Coronary artery (tissue), 2 donors: ENCODE results near the gene PLEKHJ1.
A peak's percentile ranks its signal among the peaks of the same experiment; 100 is the strongest.
"Not testable (repeated sequence)": the region's sequence is repeated elsewhere in the genome, so short reads cannot be mapped to it uniquely, and the experiment has no call there.

Experiments used
- DNase-seq: peaks from one replicate; pipeline ENCODE4 v3.0.0-alpha.2; 2017; ENCODE audit warnings: low spot score
- H3K27ac ChIP-seq, 2 donors: fragments of 200-600 bp; sonication (generic); one replicate each; pipeline ENCODE4 v1.5.1; 2016 to 2019
- H3K4me3 ChIP-seq: fragments of 200-600 bp; sonication (generic); 2 replicates; pipeline ENCODE4 v1.5.1; 2016; ENCODE audit warnings: mild to moderate bottlenecking, moderate library complexity
- CTCF ChIP-seq: fragments of 200-600 bp; sonication (generic); IDR thresholded peaks from one replicate; pipeline ENCODE4 v1.5.1; 2019; ENCODE audit warnings: antibody characterized with exemption

Gene PLEKHJ1

GRCh38 chr19:2236314-2237050, at the start of gene PLEKHJ1, which contains the start of gene SF3A2:
PLEKHJ1 (minus strand) TSS chr19:2236329; CDS start chr19:2236248, 81 bp downstream.
SF3A2 (plus strand) TSS chr19:2236824; CDS start chr19:2243419, 6,595 bp downstream.
- DNase-seq: peak; percentile 98
- H3K4me3 ChIP-seq: peak within 1 kb of the TSS; percentile 98
- TF ChIP-seq CTCF: peak; percentile 99
- H3K27ac ChIP-seq: peak within 1 kb of the TSS; percentile 98 to 100

GRCh38 chr19:2283835-2284507, 47.8 kb upstream of the PLEKHJ1 start:
- DNase-seq: no peak
- Histone ChIP-seq H3K27ac (no peak overlapping the region), H3K4me3 (no peak overlapping the region)
- TF ChIP-seq CTCF: no peak

DNA sequence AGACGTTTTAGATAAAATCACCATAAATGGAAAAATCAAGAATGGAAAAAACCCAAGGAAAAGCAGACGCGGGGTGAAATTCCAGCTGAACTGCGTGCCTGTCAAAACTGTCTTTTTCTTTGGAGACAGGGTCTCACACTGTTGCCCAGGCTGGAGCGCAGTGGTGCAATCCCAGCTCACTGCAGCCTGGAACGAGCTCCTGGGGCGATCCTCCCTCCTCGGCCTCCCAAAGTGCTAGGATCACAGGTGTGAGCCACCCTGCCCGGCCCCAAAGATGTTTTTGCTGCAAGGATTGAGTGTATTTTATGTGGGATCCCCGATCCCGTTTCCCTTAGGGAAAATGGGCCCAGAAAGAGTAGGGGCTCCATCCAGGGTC, 46.7 kb upstream of the PLEKHJ1 start:
- no peak for DNase-seq
- H3K27ac ChIP-seq: no peak overlapping the region
- TF ChIP-seq CTCF: no peak
- peak overlapping the region; percentile 65 for H3K4me3 ChIP-seq

- Histone ChIP-seq H3K4me3 (peak within 1 kb of the TSS; percentile 65), H3K27ac (peak within 1 kb of the TSS in 1 of 2 donors; percentile 68)
- TF ChIP-seq CTCF: no peak
- no peak for DNase-seq
Observed at GRCh38 chr19:2282062-2282861, 46.1 kb upstream of the PLEKHJ1 start, which contains the start of gene PEAK3. PEAK3 (minus strand) TSS chr19:2282175; CDS start chr19:2280931, 1,244 bp downstream.

GRCh38 chr19:2281265-2282061, 45.3 kb upstream of the PLEKHJ1 start:
- Histone ChIP-seq H3K27ac (peak overlapping the region in 1 of 2 donors; percentile 68), H3K4me3 (peak overlapping the region; percentile 65)
- DNase-seq: not testable (repeated sequence)

DNA sequence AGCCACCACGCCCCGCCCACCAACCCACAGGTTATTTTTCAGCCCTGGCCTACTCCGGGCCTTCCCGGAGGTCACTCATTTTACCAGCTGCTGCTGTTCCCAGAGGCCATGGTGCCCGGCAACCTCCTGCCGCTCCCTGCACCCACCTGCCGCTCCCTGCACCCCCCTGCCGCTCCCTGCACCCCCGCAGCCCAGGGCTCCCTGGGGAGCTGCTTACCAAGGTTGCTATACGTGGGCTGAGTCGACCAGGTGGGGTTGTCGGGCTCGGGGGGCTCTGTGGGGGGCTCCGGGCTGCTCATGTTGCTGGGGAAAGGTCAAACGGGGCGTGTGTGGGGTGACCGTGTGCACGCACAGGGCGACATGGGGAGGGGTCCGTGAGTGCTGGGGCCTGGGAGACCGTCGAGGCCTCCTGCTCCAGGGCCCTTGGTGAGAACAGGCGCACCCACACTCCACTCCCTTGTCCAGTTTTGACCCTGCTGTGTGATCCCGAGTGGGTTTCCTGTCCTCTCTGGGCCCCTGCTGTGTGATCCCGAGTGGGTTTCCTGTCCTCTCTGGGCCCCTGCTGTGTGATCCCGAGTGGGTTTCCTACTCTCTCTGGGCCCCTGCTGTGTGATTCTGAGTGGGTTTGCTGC, 44.6 kb upstream of the PLEKHJ1 start:
- Histone ChIP-seq H3K4me3 (no peak overlapping the region), H3K27ac (no peak overlapping the region)
- DNase-seq: no peak
- no peak for TF ChIP-seq CTCF
